D721Med (cell line): Measurements from ENCODE around the gene TMED10.
"Not testable (repeated sequence)": the region's sequence is repeated elsewhere in the genome, so short reads cannot be mapped to it uniquely, and the experiment has no call there.

Experiments used
- DNase-seq: peaks from one replicate; pipeline ENCODE4 v3.0.0; 2011; ENCODE audit warnings: low spot score; ENCODE audit not compliant: insufficient read length
- FAIRE-seq: peaks from 2 replicates; lab custom pipeline; 2011; peaks lifted over from hg19 to GRCh38; lab: Jason Lieb, UNC
- TF ChIP-seq, protein P1 (sequence below): IDR thresholded peaks from 2 replicates; pipeline ENCODE4 v1.5.1; 2012; ENCODE audit warnings: mild to moderate bottlenecking, control low read depth; ENCODE audit not compliant: insufficient read depth; ENCODE audit errors: missing control alignments

The TMED10 gene

DNA sequence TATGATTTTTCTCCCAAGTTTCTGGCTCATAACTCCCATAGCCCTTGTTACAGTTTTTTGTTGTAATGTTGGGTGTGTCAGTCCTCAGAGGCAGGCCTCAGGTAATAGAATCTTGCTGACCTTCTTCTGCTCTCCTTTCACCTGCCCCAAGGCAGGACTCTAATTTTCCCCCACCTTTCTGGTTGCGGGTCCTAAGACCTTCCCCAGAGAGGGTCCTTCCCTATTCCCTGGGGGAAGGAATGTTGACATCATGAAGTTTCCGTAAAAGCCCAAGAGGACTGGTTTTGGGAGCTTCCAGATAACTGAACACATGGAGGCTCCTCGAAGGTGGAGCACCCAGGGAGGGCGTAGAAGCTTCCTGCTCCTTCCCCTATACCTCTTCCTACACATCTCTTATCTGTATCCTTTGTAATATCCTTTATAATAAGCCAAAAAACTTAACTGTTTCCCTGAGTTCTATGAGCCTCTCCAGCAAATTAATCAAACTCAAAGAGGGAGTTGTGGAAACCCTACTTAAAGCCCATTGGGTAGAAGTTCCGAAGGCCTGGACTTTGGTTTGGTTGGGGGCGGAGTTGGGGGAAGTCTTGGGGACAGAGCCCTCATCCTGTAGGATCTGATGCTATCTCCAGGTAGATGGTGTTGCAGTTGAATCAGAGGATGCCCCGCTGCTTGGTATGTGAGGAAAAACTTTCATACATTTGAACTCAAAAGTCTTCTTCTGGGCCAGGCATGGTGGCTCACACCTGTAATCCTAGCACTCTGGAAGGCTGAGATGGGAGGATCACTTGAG, 9.0 kb upstream of the TMED10 start:
- DNase-seq = no peak
- TF ChIP-seq, protein P1, sequence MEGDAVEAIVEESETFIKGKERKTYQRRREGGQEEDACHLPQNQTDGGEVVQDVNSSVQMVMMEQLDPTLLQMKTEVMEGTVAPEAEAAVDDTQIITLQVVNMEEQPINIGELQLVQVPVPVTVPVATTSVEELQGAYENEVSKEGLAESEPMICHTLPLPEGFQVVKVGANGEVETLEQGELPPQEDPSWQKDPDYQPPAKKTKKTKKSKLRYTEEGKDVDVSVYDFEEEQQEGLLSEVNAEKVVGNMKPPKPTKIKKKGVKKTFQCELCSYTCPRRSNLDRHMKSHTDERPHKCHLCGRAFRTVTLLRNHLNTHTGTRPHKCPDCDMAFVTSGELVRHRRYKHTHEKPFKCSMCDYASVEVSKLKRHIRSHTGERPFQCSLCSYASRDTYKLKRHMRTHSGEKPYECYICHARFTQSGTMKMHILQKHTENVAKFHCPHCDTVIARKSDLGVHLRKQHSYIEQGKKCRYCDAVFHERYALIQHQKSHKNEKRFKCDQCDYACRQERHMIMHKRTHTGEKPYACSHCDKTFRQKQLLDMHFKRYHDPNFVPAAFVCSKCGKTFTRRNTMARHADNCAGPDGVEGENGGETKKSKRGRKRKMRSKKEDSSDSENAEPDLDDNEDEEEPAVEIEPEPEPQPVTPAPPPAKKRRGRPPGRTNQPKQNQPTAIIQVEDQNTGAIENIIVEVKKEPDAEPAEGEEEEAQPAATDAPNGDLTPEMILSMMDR = no peak
- FAIRE-seq = no peak

DNA sequence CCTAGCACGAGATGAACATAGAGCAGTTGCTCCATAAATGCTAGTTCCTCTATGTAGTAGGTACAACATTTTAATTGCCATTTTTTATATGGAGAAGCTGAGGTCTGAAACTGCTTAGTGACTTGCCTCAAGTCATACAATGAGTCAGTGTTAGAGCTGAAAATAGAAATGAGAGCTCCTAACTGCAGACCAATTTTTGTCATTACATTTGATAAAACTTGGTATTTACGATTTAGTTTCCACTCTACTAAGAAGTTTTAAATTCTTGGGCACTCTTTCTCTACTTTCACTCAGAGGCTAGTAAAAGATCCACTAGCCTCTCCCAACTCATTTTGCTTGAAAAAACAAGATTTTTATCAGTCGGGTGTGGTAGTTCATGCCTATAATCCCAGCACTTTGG, 8.1 kb upstream of the TMED10 start:
- TF ChIP-seq, protein P1 = no peak
- FAIRE-seq (no peak), DNase-seq (no peak)

DNA sequence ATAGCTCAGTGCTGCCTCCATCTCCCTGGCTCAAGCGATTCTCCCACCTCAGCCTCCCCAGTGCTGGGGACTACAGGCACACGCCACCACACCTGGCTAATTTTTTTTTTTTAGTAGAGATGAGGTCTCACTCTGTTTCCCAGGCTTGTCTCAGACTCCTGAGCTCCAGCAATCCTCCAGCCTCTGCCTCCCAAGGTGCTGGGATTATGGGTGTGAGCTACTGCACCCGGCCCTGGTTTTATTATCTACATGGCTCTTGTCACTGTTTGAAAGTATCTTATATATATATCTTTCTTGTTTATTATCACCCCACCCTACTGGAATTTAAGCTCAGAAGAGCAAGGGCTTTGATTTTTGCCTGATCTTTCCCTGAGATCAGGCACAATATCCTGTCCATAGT, 7.6 kb upstream of the TMED10 start:
- TF ChIP-seq, protein P1 = no peak
- FAIRE-seq (no peak), DNase-seq (no peak)

DNA sequence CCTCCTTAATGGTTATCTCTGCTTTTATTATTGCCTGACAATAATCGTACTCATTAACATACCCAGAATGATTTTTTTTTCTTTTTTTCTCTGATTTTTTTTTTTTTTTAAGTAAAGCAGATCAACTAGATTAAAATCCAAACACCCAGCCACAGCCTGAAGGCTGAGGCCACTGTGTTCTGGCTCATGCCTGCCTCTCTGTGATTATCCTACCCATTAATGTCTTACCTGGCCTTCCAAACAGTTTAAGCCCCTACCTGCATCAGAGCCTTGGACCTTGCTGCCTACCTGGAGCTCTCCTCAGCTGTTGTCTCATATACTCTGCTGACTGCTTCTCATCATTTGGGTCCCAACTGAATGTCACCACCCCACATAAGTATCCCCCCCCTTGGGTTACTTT, 6.8 kb upstream of the TMED10 start:
- no peak for DNase-seq
- no peak for FAIRE-seq
- TF ChIP-seq, protein P1 = no peak

DNA sequence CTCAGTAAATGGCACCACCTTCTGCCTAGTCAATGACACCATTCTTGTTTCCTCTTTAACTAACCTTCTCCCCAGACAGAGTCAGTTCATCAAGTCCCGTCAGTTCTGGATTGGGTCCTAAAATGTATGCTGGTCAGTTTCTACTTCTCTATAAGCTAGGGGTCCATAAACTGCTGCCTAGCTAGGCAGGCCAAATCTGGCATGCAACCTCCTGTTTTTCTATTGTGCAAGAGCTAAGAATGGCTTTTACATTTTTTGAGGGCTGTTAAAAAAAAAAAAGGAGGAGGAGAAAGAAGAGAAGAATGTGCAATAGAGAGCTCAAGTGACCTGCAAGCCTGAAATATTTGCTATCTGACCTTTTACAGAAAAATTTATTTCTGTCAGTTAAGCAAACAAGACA, 6.4 kb upstream of the TMED10 start:
- no peak for FAIRE-seq
- TF ChIP-seq, protein P1 = no peak
- no peak for DNase-seq

DNA sequence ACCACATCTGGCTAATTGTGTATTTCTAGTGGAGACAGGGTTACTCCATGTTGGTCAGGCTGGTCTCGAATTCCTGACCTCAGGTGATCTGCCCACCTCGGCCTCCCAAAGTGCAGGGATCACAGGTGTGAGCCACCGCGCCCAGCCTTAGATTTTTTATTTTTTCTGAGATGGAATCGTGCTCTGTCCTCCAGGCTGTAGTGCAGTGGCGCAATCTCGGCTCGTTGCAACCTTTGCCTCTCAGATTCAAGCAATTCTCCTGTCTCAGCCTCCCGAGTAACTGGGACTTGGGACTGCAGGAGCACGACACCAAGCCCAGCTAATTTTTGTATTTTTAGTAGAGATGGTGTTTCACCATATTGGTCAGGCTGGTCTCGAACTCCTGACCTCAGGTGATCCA, 5.8 kb upstream of the TMED10 start:
- FAIRE-seq, DNase-seq: not testable (repeated sequence)

DNA sequence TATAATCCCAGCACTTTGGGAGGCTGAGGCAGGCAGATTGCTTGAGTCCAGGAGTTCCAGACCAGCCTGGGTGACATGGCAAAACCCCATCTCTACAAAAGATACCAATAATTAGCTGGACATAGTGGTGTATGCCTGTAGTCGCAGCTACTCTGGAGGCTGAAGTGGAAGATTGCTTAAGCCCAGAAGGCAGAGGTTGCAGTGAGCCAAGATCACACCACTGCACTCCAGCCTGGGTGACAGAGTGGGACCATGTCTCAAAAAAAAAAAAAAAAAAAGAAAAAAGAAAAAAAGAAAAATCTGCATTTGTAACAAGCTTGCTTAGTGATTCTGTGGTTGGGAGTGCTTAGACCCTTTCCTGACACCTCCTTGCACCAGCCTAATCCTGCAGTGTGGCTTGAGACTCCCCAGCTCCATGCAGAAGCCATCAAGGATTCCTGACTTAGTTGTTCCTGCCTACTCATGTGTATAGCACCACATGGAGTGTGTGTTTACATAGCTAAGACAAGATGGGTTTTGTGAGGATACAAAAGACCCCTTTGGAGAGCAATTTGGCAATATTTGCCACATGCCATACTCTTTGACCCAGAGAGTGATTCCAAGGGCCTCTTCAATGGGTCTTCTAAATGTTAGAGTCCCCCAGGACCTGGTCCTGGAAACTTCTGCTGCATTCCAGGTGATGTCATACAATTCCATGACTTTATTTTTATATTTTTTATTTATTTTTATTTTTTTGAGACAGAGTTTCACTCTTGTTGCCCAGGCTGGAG, 5.1 kb upstream of the TMED10 start:
- FAIRE-seq = no peak
- TF ChIP-seq, protein P1 = no peak
- no peak for DNase-seq
